Ovary (tissue), 3 donors: Measurements from ENCODE around the gene AADACL4.

ENCODE experiments used
- CTCF ChIP-seq, 3 donors: fragments of 450-650 bp in 2 of 3; fragments of 200-600 bp in 1 of 3; IDR thresholded peaks; one replicate each; pipeline versions ENCODE4 v1.5.1 to v1.8.0; 2016 to 2022; ENCODE audit warnings: antibody characterized with exemption in 3 of 3, mild to moderate bottlenecking in 1 of 3
- POLR2A ChIP-seq: fragments of 450-650 bp; IDR thresholded peaks from one replicate; pipeline ENCODE4 v1.6.1; 2017; ENCODE audit warnings: antibody characterized with exemption, mild to moderate bottlenecking, moderate library complexity
- donor health status: DM: no; HTN: no; CAD: no.

- TF ChIP-seq CTCF (IDR thresholded peaks at IDR 0.05) (no peak), POLR2A (no peak)
Observed at GRCh38 chr1:12644237-12644636, 352 bp downstream of the AADACL4 start.
